HEK293 (cell line): ENCODE data around the gene PLPPR1.

Experiments used
- CTCF ChIA-PET: fragments of 350-600 bp; formaldehyde crosslinking; extraction: SDS; loops from one replicate; lab custom pipeline; 2021; ENCODE audit warnings: antibody characterized with exemption; lab: Yijun Ruan, JAX
- POLR2A ChIA-PET: fragments of 300-600 bp; formaldehyde crosslinking; extraction: SDS; loops from one replicate; lab custom pipeline; 2020; ENCODE audit warnings: antibody characterized with exemption, inconsistent platforms; lab: Yijun Ruan, JAX
- H3K27ac ChIP-seq: fragments of 200-500 bp; sonication (Bioruptor generic); 2 replicates; pipeline ENCODE4 v1.5.1; 2014; ENCODE audit warnings: low read depth, low read length, control low read depth, inconsistent platforms; ENCODE audit errors: extremely low read depth
- H3K36me3 ChIP-seq, 2 experiments: fragments of 200-500 bp in 1 of 2; sonication (Bioruptor generic) in 1 of 2; 1 replicate in 1 of 2; 2 replicates in 1 of 2; pipeline ENCODE4 v1.5.1; 2014 to 2017; ENCODE audit warnings: inconsistent platforms in 2 of 2, low read length in 2 of 2; ENCODE audit not compliant: control insufficient read depth in 2 of 2, insufficient read depth in 1 of 2
- H3K4me1 ChIP-seq: fragments of 200-500 bp; sonication (Bioruptor generic); 2 replicates; pipeline ENCODE4 v1.5.1; 2014; ENCODE audit warnings: mild to moderate bottlenecking, low read length, inconsistent platforms; ENCODE audit not compliant: control insufficient read depth, insufficient read depth
- H3K4me3 ChIP-seq: 2 replicates; pipeline ENCODE4 v1.5.1; 2011; ENCODE audit warnings: low read depth, mild to moderate bottlenecking, control low read depth, low read length, moderate library complexity
- H3K9me3 ChIP-seq: fragments of 200-500 bp; sonication (Bioruptor generic); 2 replicates; pipeline ENCODE4 v1.5.1; 2014; ENCODE audit warnings: low read depth, low read length, inconsistent platforms; ENCODE audit not compliant: control insufficient read depth, insufficient read depth
- EGR2 ChIP-seq: fragments of 450-650 bp; formaldehyde crosslinking; IDR thresholded peaks from 2 replicates; pipeline ENCODE4 v1.5.1; 2016; ENCODE audit warnings: low read depth, missing biosample characterization, missing genetic modification characterization
- GLIS1 ChIP-seq: fragments of 450-650 bp; formaldehyde crosslinking; IDR thresholded peaks from 2 replicates; pipeline ENCODE4 v1.5.1; 2016; ENCODE audit warnings: missing biosample characterization, missing genetic modification characterization
- GLIS2 ChIP-seq: fragments of 450-650 bp; formaldehyde crosslinking; IDR thresholded peaks from 2 replicates; pipeline ENCODE4 v1.5.1; 2016; ENCODE audit warnings: missing biosample characterization, missing genetic modification characterization
- KLF8 ChIP-seq: fragments of 450-650 bp; formaldehyde crosslinking; IDR thresholded peaks from 2 replicates; pipeline ENCODE4 v1.5.1; 2016; ENCODE audit warnings: missing biosample characterization, missing genetic modification characterization
- REPIN1 ChIP-seq: fragments of 450-650 bp; formaldehyde crosslinking; IDR thresholded peaks from 2 replicates; pipeline ENCODE4 v1.5.1; 2017; ENCODE audit warnings: missing biosample characterization, missing genetic modification characterization, low read depth
- ZBTB20 ChIP-seq: fragments of 450-650 bp; formaldehyde crosslinking; IDR thresholded peaks from 2 replicates; pipeline ENCODE4 v1.5.1; 2016; ENCODE audit warnings: missing biosample characterization, missing genetic modification characterization
- ZEB2 ChIP-seq: fragments of 450-650 bp; formaldehyde crosslinking; IDR thresholded peaks from 2 replicates; pipeline ENCODE4 v1.5.1; 2016; ENCODE audit warnings: missing biosample characterization, missing genetic modification characterization
- ZNF138 ChIP-seq: fragments of 450-650 bp; formaldehyde crosslinking; IDR thresholded peaks from 2 replicates; pipeline ENCODE4 v1.5.1; 2016; ENCODE audit warnings: missing biosample characterization, missing genetic modification characterization, borderline replicate concordance
- ZNF274 ChIP-seq, 2 experiments: fragments of 200-500 bp in 1 of 2; fragments of 450-650 bp in 1 of 2; sonication (Bioruptor generic) in 1 of 2; formaldehyde crosslinking in 1 of 2; IDR thresholded peaks; 2 replicates each; pipeline versions ENCODE4 v1.5.1 to v1.6.1; 2014 to 2016; ENCODE audit warnings: borderline replicate concordance in 1 of 2, inconsistent platforms in 1 of 2, low read length in 1 of 2, missing biosample characterization in 1 of 2, missing genetic modification characterization in 1 of 2
- ZNF311 ChIP-seq: fragments of 450-650 bp; formaldehyde crosslinking; IDR thresholded peaks from 2 replicates; pipeline ENCODE4 v1.5.1; 2017; ENCODE audit warnings: missing biosample characterization, missing genetic modification characterization, borderline replicate concordance
- ZNF366 ChIP-seq: fragments of 450-650 bp; formaldehyde crosslinking; conservative IDR thresholded peaks from 2 replicates; pipeline ENCODE4 v1.5.1; 2016; ENCODE audit warnings: missing biosample characterization, missing genetic modification characterization
- ZNF624 ChIP-seq: fragments of 450-650 bp; formaldehyde crosslinking; IDR thresholded peaks from 2 replicates; pipeline ENCODE4 v1.5.1; 2017; ENCODE audit warnings: missing biosample characterization, missing genetic modification characterization
- ZNF670 ChIP-seq: fragments of 450-650 bp; formaldehyde crosslinking; IDR thresholded peaks from 2 replicates; pipeline ENCODE4 v1.5.1; 2016; ENCODE audit warnings: missing biosample characterization, missing genetic modification characterization, low read depth
- ZNF830 ChIP-seq: fragments of 450-650 bp; IDR thresholded peaks from 2 replicates; pipeline ENCODE4 v1.5.0; 2018; ENCODE audit warnings: missing biosample characterization, missing genetic modification characterization, low read depth, mild to moderate bottlenecking, moderate library complexity
- ZSCAN16 ChIP-seq: fragments of 450-650 bp; formaldehyde crosslinking; IDR thresholded peaks from 2 replicates; pipeline ENCODE4 v1.5.1; 2016; ENCODE audit warnings: missing biosample characterization, missing genetic modification characterization
- TF ChIP-seq, protein P1 (sequence below): fragments of 450-650 bp; formaldehyde crosslinking; IDR thresholded peaks from 2 replicates; pipeline ENCODE4 v1.5.1; 2016; ENCODE audit warnings: missing biosample characterization, missing genetic modification characterization
- TF ChIP-seq, protein P2 (sequence below): fragments of 450-650 bp; IDR thresholded peaks from 2 replicates; pipeline ENCODE4 v1.5.1; 2018; ENCODE audit warnings: missing biosample characterization, mild to moderate bottlenecking, missing genetic modification characterization
- TF ChIP-seq, protein P3 (sequence below): IDR thresholded peaks from 2 replicates; pipeline ENCODE4 v1.6.1; 2011; ENCODE audit warnings: mild to moderate bottlenecking, low read depth, low read length, borderline replicate concordance
- TF ChIP-seq, protein P4 (sequence below): fragments of 450-650 bp; formaldehyde crosslinking; IDR thresholded peaks from 2 replicates; pipeline ENCODE4 v1.5.1; 2016; ENCODE audit warnings: missing biosample characterization, missing genetic modification characterization
- TF ChIP-seq, protein P5 (sequence below): fragments of 450-650 bp; formaldehyde crosslinking; IDR thresholded peaks from 2 replicates; pipeline ENCODE4 v1.5.1; 2016; ENCODE audit warnings: missing biosample characterization, missing genetic modification characterization
- TF ChIP-seq, protein P6 (sequence below): fragments of 450-650 bp; formaldehyde crosslinking; IDR thresholded peaks from 2 replicates; pipeline ENCODE4 v1.5.1; 2016; ENCODE audit warnings: missing biosample characterization, missing genetic modification characterization
- TF ChIP-seq, protein P7 (sequence below): fragments of 450-650 bp; formaldehyde crosslinking; IDR thresholded peaks from 2 replicates; pipeline ENCODE4 v1.5.1; 2016; ENCODE audit warnings: missing biosample characterization, missing genetic modification characterization
- TF ChIP-seq, protein P8 (sequence below): fragments of 450-650 bp; formaldehyde crosslinking; IDR thresholded peaks from 2 replicates; pipeline ENCODE4 v1.5.1; 2017; ENCODE audit warnings: missing biosample characterization, missing genetic modification characterization

The PLPPR1 gene

DNA sequence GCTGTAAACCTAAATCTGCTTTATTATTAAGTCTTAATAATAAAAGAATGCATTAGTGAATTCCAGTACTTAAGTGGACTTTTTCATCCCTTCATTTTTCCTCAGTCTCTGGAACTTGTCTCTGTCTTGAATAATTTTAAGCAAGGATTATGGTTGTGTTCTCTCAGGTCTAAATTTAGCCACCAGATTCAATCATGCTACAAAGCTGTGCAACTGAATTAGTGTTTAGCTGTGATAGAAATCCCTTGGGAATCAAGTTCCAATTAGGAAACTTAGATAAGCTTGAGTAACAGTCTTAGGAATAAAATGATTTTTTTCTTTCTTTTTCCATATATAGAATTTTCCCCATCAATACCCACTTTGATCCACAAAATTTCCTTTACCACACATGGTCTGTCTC, 104.3 kb downstream of the PLPPR1 start:
- POLR2A ChIA-PET, result no interaction called here
- no peaks in the 10 kb centered on the region for H3K36me3 ChIP-seq
- no peak overlapping the region for H3K4me3 ChIP-seq
- no peak overlapping the region for H3K27ac ChIP-seq
- no peaks in the 10 kb centered on the region for H3K4me1 ChIP-seq
- no peaks in the 10 kb centered on the region for H3K9me3 ChIP-seq
- TF ChIP-seq ZNF366 (tag by site-specific recombination) (no peak), ZNF274 (IDR thresholded peaks at IDR 0.05; ENCODE audit: low read length) (no peak), ZNF274 (tag by site-specific recombination; IDR thresholded peaks at IDR 0.05; ENCODE audit: borderline replicate concordance) (no peak), ZEB2 (no peak), ZNF830 (tag by site-specific recombination) (no peak), ZNF670 (tag by site-specific recombination) (no peak), REPIN1 (tag by site-specific recombination) (no peak), ZSCAN16 (tag by site-specific recombination) (no peak), ZNF624 (tag by site-specific recombination) (no peak), ZNF138 (tag by site-specific recombination) (no peak), GLIS1 (tag by site-specific recombination) (no peak), GLIS2 (tag by site-specific recombination) (no peak)
- TF ChIP-seq, protein P1, sequence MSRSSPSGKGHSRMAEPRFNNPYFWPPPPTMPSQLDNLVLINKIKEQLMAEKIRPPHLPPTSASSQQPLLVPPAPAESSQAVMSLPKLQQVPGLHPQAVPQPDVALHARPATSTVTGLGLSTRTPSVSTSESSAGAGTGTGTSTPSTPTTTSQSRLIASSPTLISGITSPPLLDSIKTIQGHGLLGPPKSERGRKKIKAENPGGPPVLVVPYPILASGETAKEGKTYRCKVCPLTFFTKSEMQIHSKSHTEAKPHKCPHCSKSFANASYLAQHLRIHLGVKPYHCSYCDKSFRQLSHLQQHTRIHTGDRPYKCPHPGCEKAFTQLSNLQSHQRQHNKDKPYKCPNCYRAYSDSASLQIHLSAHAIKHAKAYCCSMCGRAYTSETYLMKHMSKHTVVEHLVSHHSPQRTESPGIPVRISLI (tag by site-specific recombination), result no peak
- TF ChIP-seq, protein P2, sequence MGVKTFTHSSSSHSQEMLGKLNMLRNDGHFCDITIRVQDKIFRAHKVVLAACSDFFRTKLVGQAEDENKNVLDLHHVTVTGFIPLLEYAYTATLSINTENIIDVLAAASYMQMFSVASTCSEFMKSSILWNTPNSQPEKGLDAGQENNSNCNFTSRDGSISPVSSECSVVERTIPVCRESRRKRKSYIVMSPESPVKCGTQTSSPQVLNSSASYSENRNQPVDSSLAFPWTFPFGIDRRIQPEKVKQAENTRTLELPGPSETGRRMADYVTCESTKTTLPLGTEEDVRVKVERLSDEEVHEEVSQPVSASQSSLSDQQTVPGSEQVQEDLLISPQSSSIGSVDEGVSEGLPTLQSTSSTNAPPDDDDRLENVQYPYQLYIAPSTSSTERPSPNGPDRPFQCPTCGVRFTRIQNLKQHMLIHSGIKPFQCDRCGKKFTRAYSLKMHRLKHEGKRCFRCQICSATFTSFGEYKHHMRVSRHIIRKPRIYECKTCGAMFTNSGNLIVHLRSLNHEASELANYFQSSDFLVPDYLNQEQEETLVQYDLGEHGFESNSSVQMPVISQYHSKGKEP (tag by site-specific recombination), result no peak
- TF ChIP-seq, protein P3, sequence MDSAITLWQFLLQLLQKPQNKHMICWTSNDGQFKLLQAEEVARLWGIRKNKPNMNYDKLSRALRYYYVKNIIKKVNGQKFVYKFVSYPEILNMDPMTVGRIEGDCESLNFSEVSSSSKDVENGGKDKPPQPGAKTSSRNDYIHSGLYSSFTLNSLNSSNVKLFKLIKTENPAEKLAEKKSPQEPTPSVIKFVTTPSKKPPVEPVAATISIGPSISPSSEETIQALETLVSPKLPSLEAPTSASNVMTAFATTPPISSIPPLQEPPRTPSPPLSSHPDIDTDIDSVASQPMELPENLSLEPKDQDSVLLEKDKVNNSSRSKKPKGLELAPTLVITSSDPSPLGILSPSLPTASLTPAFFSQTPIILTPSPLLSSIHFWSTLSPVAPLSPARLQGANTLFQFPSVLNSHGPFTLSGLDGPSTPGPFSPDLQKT, result no peak
- TF ChIP-seq, protein P4, sequence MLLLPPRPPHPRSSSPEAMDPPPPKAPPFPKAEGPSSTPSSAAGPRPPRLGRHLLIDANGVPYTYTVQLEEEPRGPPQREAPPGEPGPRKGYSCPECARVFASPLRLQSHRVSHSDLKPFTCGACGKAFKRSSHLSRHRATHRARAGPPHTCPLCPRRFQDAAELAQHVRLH (tag by site-specific recombination), result no peak
- CTCF ChIA-PET, result interaction anchor here (0.6 to 4.2 kb wide), 3 partner anchors 14 to 179 kb away, joined by 3 to 20 read pairs (median 5); no protein-coding TSS in a partner anchor

DNA sequence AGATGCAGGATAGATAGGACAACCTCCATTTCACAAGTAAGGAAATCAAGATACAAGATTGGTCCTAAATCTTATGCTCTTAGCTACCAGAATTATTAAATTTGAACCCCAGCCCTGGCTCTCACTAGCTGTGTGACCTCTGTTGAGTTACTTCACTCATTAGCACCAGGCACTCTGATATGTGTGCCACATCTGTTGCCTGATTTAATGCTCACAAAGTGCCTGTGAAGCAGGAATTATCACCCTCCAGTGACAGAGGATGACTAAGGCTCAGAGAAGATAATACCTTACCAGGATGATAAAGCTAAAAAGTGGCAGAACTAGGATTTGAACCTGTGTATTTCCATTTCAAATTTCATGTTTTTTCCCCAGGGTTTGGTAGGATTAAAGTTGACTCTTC, 110.0 kb downstream of the PLPPR1 start:
- POLR2A ChIA-PET, result no interaction called here
- CTCF ChIA-PET, result no interaction called here
- no peak overlapping the region for H3K27ac ChIP-seq
- no peaks in the 10 kb centered on the region for H3K9me3 ChIP-seq
- TF ChIP-seq, protein P5, sequence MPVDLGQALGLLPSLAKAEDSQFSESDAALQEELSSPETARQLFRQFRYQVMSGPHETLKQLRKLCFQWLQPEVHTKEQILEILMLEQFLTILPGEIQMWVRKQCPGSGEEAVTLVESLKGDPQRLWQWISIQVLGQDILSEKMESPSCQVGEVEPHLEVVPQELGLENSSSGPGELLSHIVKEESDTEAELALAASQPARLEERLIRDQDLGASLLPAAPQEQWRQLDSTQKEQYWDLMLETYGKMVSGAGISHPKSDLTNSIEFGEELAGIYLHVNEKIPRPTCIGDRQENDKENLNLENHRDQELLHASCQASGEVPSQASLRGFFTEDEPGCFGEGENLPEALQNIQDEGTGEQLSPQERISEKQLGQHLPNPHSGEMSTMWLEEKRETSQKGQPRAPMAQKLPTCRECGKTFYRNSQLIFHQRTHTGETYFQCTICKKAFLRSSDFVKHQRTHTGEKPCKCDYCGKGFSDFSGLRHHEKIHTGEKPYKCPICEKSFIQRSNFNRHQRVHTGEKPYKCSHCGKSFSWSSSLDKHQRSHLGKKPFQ (tag by site-specific recombination), result no peak
- TF ChIP-seq, protein P6, sequence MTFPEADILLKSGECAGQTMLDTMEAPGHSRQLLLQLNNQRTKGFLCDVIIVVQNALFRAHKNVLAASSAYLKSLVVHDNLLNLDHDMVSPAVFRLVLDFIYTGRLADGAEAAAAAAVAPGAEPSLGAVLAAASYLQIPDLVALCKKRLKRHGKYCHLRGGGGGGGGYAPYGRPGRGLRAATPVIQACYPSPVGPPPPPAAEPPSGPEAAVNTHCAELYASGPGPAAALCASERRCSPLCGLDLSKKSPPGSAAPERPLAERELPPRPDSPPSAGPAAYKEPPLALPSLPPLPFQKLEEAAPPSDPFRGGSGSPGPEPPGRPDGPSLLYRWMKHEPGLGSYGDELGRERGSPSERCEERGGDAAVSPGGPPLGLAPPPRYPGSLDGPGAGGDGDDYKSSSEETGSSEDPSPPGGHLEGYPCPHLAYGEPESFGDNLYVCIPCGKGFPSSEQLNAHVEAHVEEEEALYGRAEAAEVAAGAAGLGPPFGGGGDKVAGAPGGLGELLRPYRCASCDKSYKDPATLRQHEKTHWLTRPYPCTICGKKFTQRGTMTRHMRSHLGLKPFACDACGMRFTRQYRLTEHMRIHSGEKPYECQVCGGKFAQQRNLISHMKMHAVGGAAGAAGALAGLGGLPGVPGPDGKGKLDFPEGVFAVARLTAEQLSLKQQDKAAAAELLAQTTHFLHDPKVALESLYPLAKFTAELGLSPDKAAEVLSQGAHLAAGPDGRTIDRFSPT, result no peak
- TF ChIP-seq ZBTB20 (tag by site-specific recombination), result no peak
- TF ChIP-seq, protein P7, sequence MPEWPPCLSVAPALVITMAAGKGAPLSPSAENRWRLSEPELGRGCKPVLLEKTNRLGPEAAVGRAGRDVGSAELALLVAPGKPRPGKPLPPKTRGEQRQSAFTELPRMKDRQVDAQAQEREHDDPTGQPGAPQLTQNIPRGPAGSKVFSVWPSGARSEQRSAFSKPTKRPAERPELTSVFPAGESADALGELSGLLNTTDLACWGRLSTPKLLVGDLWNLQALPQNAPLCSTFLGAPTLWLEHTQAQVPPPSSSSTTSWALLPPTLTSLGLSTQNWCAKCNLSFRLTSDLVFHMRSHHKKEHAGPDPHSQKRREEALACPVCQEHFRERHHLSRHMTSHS (tag by site-specific recombination), result no peak
- no peak for TF ChIP-seq KLF8 (tag by site-specific recombination)
- no peak for TF ChIP-seq ZNF311 (tag by site-specific recombination)
- TF ChIP-seq, protein P8, sequence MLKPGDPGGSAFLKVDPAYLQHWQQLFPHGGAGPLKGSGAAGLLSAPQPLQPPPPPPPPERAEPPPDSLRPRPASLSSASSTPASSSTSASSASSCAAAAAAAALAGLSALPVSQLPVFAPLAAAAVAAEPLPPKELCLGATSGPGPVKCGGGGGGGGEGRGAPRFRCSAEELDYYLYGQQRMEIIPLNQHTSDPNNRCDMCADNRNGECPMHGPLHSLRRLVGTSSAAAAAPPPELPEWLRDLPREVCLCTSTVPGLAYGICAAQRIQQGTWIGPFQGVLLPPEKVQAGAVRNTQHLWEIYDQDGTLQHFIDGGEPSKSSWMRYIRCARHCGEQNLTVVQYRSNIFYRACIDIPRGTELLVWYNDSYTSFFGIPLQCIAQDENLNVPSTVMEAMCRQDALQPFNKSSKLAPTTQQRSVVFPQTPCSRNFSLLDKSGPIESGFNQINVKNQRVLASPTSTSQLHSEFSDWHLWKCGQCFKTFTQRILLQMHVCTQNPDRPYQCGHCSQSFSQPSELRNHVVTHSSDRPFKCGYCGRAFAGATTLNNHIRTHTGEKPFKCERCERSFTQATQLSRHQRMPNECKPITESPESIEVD (tag by site-specific recombination), result no peak
- TF ChIP-seq EGR2 (tag by site-specific recombination), result no peak
- H3K4me3 ChIP-seq, result no peak overlapping the region
- H3K36me3 ChIP-seq, result no peaks in the 10 kb centered on the region
- no peaks in the 10 kb centered on the region for H3K4me1 ChIP-seq
